Keratinocyte (primary cell): Measurements from ENCODE around the gene CACNA2D4. TPM values are rescaled to one million over a fixed set of nuclear protein-coding genes. Genes with fewer than 3 reads are reported as not detected.

Experiments used
- DNase-seq: peaks from one replicate; pipeline ENCODE4 v3.0.0-alpha.2; 2011; ENCODE audit warnings: low read depth, missing footprints, low spot score
- FAIRE-seq: peaks from 2 replicates; lab custom pipeline; 2011; peaks lifted over from hg19 to GRCh38; lab: Jason Lieb, UNC
- H2AFZ ChIP-seq: 2 replicates; pipeline ENCODE4 v1.6.0; 2012; ENCODE audit warnings: low read length, control low read depth, inconsistent platforms; ENCODE audit not compliant: control insufficient read depth
- H3K27ac ChIP-seq: 2 replicates; pipeline ENCODE4 v1.5.1; 2011; ENCODE audit warnings: low read length; ENCODE audit not compliant: control insufficient read depth, insufficient read depth
- H3K27me3 ChIP-seq: 3 replicates; pipeline ENCODE4 v1.6.0; 2011; ENCODE audit warnings: low read length; ENCODE audit not compliant: control insufficient read depth, insufficient read depth; ENCODE audit errors: extremely low read depth
- H3K36me3 ChIP-seq, 2 experiments: 2 replicates in 1 of 2; 3 replicates in 1 of 2; pipeline ENCODE4 v1.5.1; 2011; ENCODE audit warnings: low read length in 2 of 2, mild to moderate bottlenecking in 1 of 2; ENCODE audit not compliant: control insufficient read depth in 2 of 2, insufficient read depth in 2 of 2; ENCODE audit errors: extremely low read depth in 1 of 2
- H3K4me1 ChIP-seq: 3 replicates; pipeline ENCODE4 v1.5.1; 2011; ENCODE audit warnings: low read length; ENCODE audit not compliant: control insufficient read depth, insufficient read depth; ENCODE audit errors: extremely low read depth
- H3K4me2 ChIP-seq: 3 replicates; pipeline ENCODE4 v1.6.0; 2011; ENCODE audit warnings: low read depth, low read length; ENCODE audit not compliant: control insufficient read depth, insufficient read depth; ENCODE audit errors: extremely low read depth
- H3K4me3 ChIP-seq, 3 experiments: fragments of 200-600 bp in 1 of 3; sonication (generic) in 1 of 3; 2 replicates in 2 of 3; 3 replicates in 1 of 3; pipeline ENCODE4 v1.5.1; 2011 to 2016; ENCODE audit warnings: low read length in 3 of 3, mild to moderate bottlenecking in 3 of 3, control low read depth in 2 of 3, inconsistent platforms in 1 of 3, low read depth in 1 of 3, mixed read lengths in 1 of 3, mixed run types in 1 of 3, moderate library complexity in 1 of 3; ENCODE audit not compliant: control insufficient read depth in 2 of 3, insufficient read depth in 2 of 3; ENCODE audit errors: extremely low read depth in 1 of 3
- H3K79me2 ChIP-seq: 2 replicates; pipeline ENCODE4 v1.6.0; 2012; ENCODE audit warnings: low read length; ENCODE audit not compliant: control insufficient read depth, insufficient read depth
- H3K9ac ChIP-seq: 3 replicates; pipeline ENCODE4 v1.6.0; 2011; ENCODE audit warnings: low read length; ENCODE audit not compliant: control insufficient read depth, insufficient read depth; ENCODE audit errors: extremely low read depth
- H3K9me1 ChIP-seq: 3 replicates; pipeline ENCODE4 v1.6.0; 2011; ENCODE audit warnings: low read length; ENCODE audit not compliant: control insufficient read depth, insufficient read depth; ENCODE audit errors: extremely low read depth
- H3K9me3 ChIP-seq: 2 replicates; pipeline ENCODE4 v1.5.1; 2012; ENCODE audit warnings: low read depth, low read length; ENCODE audit not compliant: control insufficient read depth
- H4K20me1 ChIP-seq: 3 replicates; pipeline ENCODE4 v1.6.0; 2011; ENCODE audit warnings: low read length; ENCODE audit not compliant: control insufficient read depth, insufficient read depth; ENCODE audit errors: extremely low read depth
- CTCF ChIP-seq, 3 experiments: IDR thresholded peaks in 1 of 3; conservative IDR thresholded peaks in 1 of 3; optimal IDR thresholded peaks in 1 of 3; 2 replicates in 2 of 3; 3 replicates in 1 of 3; pipeline versions ENCODE3 to v1.5.1; 2011; ENCODE audit warnings: low read length in 3 of 3, mild to moderate bottlenecking in 3 of 3, moderate library complexity in 2 of 3, control low read depth in 1 of 3, inconsistent platforms in 1 of 3; ENCODE audit not compliant: insufficient read depth in 2 of 3; ENCODE audit errors: extremely low read depth in 1 of 3
- EZH2 ChIP-seq: IDR thresholded peaks from one replicate; pipeline ENCODE4 v1.6.1; 2012; ENCODE audit warnings: inconsistent platforms, mild to moderate bottlenecking, low read length, moderate library complexity
- dilution Hi-C: fragments of 300-500 bp; cut with MboI; formaldehyde crosslinking; loops from one replicate; pipeline ENCODE4 v1.7.0; 2020; ENCODE audit warnings: low sequenced_read_pairs; ENCODE audit not compliant: extremely low pct_ligation_motif_present
- polyA plus RNA-seq, 5 experiments: library from polyadenylated mRNA; depleted of rRNA in 3 of 5; stranded (reverse) in 3 of 5; stranded (forward) in 1 of 5; unstranded in 1 of 5; fragments of >200 nt; gene quantifications; 1 replicate in 1 of 5; 2 replicates in 3 of 5; 3 replicates in 1 of 5; pipeline versions ENCODE4 v1.2.1 to v1.2.3, GENCODE V29; 2011 to 2012; ENCODE audit warnings: missing spikeins in 2 of 5, low read depth in 1 of 5, low replicate concordance in 1 of 5

Gene CACNA2D4
- polyA plus RNA-seq, 1 donor (not counting 4 experiments of a cell fraction or from before 2014, with no cell fraction given), result 0.09 TPM

DNA sequence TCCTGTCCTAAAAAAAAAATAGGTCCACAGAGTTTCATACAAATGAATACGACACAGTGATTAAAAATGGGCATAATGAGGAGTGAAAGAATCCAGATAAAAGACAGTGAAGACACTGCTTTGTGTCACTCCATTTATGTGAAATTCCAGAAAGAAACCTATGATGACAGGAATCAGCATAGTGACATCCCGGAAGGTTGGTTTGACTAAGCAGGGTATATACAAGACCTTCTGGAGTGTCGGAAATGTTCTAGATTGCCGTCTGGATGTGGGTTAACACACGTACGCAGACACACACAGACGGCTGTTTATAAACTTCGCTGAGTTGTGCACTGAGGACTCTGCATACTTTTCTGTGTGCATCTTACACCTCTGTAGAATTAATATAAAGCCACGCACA, 13.2 kb upstream of the CACNA2D4 start:
- DNase-seq (no peak), FAIRE-seq (no peak)
- no peak for TF ChIP-seq CTCF (optimal IDR thresholded peaks at IDR 0.05 in 1 of 3, IDR thresholded peaks at IDR 0.05 in 1 of 3, conservative IDR thresholded peaks at IDR 0.05 in 1 of 3; ENCODE audit: extremely low read depth in 1 of 3, insufficient read depth in 2 of 3, low read length in 3 of 3)
- TF ChIP-seq EZH2, result no peak
- Histone ChIP-seq H2AFZ (no peak overlapping the region), H3K4me1 (no peaks in the 10 kb centered on the region), H4K20me1 (no peaks in the 10 kb centered on the region), H3K4me3 (no peak overlapping the region), H3K27me3 (peaks cover 7% of the 10 kb centered on the region), H3K36me3 (no peaks in the 10 kb centered on the region), H3K9me1 (no peaks in the 10 kb centered on the region), H3K9ac (no peak overlapping the region), H3K79me2 (no peaks in the 10 kb centered on the region), H3K27ac (no peak overlapping the region), H3K4me2 (no peak overlapping the region), H3K9me3 (no peaks in the 10 kb centered on the region)
- dilution Hi-C loops, result no loop called here

DNA sequence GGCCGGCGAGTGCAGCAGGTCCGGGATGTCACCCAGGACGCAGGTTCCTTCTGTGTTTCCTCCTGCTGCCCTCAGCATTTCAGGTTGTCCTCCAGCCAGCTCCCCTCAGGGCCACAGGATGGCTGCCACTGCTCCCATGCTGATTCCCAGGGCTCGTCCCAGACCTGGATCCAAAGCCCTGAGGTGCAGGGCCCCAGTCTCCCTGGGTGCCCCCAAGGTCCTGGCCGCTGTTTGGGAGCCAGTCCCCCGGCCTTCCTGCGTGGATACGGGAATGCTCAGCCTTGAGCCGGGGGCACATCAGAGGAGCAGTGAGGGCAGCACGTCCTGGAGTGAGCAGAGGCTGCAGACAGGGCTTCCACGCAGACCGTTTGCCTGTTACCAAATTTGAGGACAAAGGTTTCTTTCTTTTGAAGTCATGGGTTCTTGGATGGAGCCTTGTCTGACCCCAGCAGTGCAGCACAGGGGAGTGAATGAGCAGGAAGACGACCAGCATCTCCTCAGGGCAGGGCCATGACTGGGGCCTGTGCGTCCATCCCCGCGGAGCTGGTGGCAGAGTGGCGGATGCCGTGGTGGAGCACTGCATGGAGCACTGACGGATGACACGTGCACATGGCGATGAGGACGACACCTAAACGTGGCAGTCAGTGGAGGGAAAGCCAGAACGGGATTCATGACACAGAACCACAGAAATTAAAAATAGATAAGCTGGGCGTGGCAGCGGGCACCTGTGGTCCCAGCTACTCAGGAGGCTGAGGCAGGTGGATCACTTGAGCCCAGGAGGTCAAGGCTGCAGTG, 12.5 kb upstream of the CACNA2D4 start:
- Histone ChIP-seq H3K79me2 (no peaks in the 10 kb centered on the region), H3K4me2 (no peak overlapping the region), H3K9ac (no peak overlapping the region), H3K36me3 (no peaks in the 10 kb centered on the region), H2AFZ (no peak overlapping the region), H4K20me1 (no peaks in the 10 kb centered on the region), H3K9me1 (no peaks in the 10 kb centered on the region), H3K4me1 (no peaks in the 10 kb centered on the region), H3K27me3 (peaks cover 7% of the 10 kb centered on the region), H3K9me3 (no peaks in the 10 kb centered on the region), H3K27ac (no peak overlapping the region), H3K4me3 (no peak overlapping the region)
- DNase-seq (no peak), FAIRE-seq (no peak)
- dilution Hi-C loops, result no loop called here
- TF ChIP-seq CTCF (optimal IDR thresholded peaks at IDR 0.05 in 1 of 3, IDR thresholded peaks at IDR 0.05 in 1 of 3, conservative IDR thresholded peaks at IDR 0.05 in 1 of 3; ENCODE audit: extremely low read depth in 1 of 3, insufficient read depth in 2 of 3, low read length in 3 of 3) (no peak), EZH2 (no peak)
